ENCODE results near the gene NIPSNAP2.

NIPSNAP2 gene

DNA sequence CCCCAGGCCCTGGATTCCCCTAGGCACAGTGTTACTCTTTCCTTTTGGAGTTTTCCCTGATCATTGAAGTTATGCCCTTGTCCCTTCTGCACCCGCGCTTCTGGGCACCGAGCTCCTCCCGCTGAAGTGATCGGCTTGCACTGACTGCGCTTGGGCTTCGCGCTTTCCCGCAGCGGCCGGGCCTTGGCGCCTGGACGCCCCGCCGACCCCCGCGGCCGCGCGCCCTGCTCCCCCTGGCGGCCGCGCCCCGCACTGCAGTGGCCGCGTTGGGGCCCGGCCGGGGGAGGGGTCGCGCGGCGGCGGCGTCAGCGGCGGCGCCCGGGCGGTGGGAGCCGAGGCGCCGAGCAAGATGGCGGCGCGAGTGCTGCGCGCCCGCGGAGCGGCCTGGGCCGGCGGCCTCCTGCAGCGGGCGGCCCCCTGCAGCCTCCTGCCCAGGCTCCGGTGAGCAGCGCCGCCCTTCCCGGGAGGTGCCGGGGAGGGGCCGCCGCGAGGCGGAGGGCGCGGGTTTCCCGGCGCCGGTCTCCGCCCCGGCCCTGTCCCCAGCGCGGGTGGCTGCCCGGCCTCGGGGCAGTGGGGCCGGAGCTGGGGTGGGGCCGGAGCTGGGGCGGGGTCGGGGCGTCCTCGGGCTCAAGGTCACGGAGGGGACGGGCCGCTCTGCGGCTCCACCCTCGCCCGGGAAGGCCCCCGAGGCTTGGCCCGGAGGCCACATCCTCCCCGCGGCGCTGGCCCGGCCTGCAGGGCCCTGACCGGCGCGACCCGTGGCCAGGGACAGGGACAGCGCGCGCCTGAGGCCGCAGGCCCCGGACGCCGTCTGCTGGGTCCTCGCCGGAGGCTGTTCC is at the start of gene NIPSNAP2:
Gene NIPSNAP2 (plus strand): TSS at position 325 of the 839 bp plus-strand sequence. CDS start 25 bp downstream, at position 350.
- peak within 1 kb of the TSS; percentile 67 for H3K4me3 ChIP-seq (ENCODE audit: low read depth, low read length)

DNA sequence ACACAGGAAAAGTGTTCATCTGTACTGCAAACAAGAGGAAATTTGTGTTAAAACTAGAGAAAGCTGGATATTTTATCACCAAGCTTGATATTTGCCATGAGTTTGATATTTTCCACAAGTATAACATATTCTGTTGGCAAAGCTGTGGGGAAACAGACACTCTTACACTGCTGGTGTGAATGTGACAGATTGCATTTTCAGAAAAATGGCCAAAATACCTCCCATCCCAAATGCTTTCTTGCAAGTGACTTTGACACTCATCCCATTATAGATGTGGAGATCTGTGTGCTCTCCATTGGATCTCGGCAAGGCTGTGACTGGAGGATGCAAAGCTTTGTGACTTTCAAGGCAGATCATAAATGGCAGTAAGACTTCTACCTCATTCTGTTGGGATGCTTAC is 46.6 kb upstream of the NIPSNAP2 start:
- no peak overlapping the region for H3K4me3 ChIP-seq (ENCODE audit: low read depth, low read length)

DNA sequence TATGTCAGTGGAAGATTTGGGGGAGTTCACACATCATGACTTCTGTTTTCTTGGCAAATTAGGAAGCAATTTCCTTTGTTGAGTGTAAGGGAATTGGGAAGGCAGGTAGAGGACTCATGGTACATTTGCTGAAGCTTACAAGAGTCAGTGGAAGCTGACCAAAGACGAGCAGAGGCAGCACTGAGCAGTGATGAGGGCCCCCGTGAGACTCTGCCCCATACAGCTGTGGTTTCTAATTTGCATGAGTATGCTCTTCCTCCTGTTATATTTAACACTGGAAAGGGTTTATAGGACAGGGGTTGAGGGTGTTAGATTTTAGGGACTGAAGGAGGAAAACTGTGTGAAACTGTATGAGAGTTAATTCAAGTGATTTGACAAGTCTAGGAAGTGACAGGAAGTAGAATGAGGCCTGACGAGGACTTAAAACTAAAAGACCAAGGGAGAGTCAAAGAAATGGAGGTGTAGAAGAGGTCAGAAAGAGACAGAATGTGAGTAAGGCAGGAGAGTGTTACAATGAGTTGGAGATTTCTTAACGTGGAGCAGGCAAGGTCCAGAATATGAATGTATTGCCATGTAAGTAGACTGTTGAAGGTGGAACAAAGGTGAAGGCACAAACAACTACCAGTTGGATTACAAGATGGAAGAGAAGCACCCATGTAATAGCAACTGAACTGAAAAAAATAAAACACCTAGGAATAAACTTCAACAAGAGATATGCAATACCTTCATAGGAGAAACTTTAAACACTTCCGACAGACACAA is 36.2 kb upstream of the NIPSNAP2 start:
- H3K4me3 ChIP-seq (ENCODE audit: low read depth, low read length), result no peak overlapping the region

DNA sequence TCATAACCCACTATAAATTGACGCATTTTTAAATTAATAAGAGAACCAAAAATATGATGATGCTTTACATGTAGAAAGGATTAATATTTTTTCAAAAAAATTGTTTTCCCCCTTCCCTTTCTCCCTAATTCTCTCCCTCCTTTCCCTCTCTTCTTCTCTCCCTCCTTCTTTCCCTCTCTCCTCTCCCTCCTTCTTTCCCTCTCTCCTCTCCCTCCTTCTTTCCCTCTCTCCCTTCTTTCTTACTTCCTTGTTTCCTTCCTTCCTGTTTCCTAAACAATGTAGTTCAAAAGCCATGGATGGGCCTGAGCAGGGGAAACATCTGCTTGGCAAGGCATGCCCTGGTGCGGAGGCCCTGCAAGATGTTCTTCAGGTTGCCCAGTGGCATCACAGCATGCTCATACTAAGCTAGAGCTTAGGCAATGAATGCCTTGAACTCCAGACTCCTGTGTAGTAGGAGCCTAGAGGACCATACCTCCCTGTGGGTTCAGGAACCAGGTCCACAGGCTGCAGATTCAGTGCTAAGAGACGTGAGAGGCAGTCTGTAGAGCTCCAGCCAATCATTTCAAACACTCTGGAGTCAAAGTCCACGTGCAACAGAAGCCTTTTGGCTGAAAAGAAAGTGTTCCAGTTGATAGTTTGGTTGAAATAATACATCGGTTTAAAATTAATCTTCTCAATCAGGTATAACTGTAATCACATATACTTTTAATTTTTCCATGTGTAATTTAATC is 32.8 kb upstream of the NIPSNAP2 start:
- no peak overlapping the region for H3K4me3 ChIP-seq (ENCODE audit: low read depth, low read length)

DNA sequence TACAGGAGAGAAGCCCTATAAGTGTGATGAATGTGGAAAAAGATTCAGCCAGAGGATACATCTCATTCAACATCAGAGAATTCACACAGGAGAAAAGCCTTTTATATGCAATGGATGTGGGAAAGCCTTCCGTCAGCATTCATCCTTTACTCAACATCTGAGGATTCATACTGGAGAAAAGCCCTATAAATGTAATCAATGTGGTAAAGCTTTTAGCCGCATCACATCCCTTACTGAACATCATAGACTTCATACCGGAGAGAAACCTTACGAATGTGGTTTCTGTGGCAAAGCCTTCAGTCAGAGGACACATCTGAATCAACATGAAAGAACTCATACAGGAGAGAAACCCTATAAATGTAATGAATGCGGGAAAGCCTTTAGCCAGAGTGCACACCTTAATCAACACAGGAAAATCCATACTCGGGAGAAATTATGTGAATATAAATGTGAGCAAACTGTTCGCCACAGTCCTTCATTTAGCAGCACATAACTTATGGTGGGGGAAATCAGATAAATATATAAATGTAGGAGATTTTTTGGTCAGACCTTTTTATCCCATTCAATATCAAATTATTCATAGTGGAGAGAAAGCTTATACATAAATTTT is 24.8 kb upstream of the NIPSNAP2 start:
- no peak overlapping the region for H3K4me3 ChIP-seq (ENCODE audit: low read depth, low read length)

DNA sequence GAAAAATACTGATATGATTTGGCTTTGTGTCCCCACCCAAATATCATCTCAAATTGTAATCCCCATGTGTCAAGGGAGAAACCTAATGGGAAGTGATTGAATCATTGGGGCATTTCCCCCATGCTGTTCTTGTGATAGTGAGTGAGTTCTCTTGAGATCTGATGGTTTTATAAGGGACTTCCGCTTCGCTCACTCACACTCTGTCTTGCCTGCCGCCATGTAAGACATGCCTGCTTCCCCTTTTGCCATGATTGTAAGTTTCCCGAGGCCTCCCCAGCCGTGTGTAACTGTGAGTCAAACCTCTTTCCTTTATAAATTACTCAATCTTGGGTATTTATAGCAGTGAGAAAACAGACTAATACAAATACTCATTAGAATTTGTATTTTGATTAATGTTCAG is 17.8 kb upstream of the NIPSNAP2 start:
- H3K4me3 ChIP-seq (ENCODE audit: low read depth, low read length), result no peak overlapping the region

DNA sequence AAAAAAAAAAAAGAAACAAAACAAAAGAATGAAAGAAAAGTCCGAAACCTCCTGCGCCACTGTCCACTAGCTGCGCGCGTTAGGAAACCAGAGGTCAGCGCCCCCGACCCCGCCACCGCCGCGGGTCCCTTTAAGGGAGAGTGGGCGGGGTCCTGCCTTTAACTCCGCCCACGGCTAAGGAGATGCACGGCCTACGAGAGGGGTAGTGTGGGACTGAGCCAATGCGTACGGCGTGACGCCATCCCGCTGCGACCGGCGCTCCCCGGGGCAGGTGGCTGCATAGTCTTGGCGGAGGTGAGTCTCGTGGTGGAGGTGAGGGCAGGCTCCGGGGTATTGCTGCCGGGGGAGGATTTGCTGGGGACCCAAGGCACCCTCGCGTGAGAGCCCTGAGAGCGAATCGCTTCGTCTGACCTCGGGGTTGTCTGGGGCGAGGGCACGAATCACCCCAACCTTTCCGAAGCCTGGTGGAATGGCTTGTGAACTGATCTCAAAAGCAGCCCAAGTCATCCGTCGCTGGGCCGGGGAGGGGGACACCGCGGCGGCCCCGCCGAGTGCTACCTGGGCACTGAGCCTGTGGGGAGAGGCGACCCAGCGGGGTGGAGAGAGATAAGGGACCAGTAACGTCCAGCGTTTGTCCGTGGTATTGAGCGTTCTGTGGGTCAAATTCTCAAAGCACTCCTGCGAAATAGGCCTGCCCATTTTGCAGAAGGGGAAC is 12.6 kb upstream of the NIPSNAP2 start, which contains the start of gene MRPS17:
Gene MRPS17 (plus strand): TSS at position 241 of the 715 bp plus-strand sequence. CDS start 1,319 bp downstream, outside the sequence.
- H3K4me3 ChIP-seq (ENCODE audit: low read depth, low read length), result peak within 1 kb of the TSS; percentile 98

DNA sequence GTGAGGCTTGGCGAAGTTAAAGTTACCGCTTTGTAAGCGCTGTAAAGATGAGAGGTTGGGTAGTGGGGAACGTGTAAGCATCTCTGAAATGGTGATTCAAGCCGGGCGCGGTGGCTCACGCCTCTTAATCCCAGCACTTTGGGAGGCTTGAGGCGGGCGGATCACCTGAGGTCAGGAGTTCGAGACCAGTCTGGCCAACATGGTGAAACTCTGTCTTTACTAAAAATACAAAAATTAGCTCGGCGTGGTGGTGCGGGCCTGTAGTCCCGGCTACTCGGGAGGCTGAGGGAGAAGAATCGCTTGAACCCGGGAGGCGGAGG is 12.1 kb upstream of the NIPSNAP2 start:
- peak overlapping the region; percentile 98 for H3K4me3 ChIP-seq (ENCODE audit: low read depth, low read length)

DNA sequence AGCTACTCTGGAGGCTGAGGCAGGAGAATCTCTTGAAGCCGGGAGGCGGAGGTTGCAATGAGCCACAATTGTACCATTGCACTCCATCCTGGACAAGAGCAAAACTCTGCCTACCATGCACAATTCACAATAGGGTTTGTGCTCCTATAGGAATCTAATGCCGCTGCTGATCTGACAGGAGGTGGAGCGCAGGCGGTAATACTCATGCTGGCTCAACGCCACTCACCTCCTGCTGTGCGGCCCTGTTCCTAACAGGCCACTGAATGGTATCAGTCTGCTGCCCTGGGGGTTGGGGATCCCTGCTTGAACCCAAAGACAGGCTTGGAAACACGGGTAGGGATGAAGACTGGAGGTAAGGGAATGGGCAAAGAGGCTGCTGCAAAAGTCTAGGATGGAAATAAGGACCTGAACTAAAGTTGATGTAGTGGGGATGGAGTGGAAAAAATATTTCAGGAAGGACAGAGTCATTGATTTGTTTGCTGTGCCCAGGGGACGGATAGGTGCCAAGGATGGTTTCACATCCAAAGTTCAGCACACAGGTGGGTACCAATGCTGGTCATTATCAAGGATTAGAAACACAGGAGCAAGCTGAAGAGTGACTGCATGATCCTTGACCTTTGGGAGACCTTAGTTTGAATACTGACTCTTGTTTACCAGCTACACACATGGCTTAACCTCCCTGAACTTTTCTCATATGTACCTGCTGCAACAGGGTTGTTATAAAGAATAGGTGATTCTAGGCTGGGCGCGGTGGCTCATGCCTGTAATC is 10.5 kb upstream of the NIPSNAP2 start:
- no peak overlapping the region for H3K4me3 ChIP-seq (ENCODE audit: low read depth, low read length)

DNA sequence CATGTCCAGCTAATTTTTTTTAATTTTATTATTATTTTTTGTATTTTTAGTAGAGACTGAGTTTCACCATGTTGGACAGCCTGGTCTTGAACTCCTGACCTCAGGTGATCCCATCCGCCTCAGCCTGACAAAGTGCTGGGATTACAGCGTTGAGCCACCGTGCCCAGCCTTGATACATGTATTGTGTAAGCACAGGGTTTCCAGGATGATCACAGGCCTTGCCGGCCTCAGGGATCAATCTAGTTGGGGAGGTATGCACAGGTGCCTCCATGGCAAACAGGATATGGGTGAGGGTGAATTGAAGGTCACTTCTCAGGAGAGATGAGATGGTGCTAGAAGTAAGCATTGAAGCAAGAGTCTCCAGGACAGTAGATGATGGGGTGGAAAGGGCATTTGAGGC is 7.2 kb upstream of the NIPSNAP2 start:
- no peak overlapping the region for H3K4me3 ChIP-seq (ENCODE audit: low read depth, low read length)

DNA sequence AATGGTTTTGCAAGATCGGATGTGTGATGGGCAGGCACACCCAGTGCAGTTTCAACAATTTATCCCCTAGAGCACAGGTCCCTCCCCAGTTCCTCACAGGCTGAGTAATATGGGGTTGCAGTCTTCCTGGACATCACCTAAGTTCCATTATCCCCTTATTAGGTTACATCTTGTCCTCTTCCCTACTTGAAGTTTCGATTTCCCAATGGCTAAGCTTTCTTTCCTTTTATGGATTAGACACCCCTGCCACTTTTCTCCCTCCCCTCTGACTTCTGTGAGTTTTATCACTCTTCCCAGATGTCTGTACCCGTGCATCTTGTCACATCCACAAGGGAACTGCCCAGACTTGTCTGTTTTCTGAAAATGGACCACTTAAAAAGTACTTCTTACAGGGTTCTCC is 2.4 kb upstream of the NIPSNAP2 start:
- no peak overlapping the region for H3K4me3 ChIP-seq (ENCODE audit: low read depth, low read length)

DNA sequence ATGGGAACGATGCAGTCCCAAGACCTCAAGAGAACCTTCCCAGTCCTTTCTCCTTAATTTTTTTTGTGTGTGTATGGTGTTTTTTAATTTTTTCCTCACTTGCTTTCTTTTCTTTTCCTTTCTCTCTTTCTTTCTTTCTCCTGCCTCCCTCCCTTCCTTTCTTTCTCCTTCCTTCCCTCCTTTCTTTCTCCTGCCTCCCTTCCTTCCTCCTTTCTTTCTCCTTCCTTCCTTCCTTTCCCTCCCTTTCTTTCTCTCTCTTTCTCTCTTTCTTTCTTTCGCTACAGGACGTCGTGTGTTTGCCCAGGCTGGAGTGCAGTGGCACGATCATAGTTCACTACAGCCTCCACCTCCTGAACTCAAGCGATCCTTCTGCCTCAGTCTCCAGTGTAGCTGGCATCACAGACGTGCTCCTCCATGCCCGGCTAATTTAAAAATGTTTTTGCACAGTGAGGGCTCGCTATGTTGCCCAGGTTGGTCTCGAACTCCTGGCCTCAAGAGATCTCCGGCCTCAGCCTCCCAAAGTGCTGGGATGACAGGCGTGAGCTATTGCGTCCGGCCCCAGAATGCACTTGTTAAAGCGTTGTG is 709 bp upstream of the NIPSNAP2 start:
- no peak overlapping the region for H3K4me3 ChIP-seq (ENCODE audit: low read depth, low read length)

DNA sequence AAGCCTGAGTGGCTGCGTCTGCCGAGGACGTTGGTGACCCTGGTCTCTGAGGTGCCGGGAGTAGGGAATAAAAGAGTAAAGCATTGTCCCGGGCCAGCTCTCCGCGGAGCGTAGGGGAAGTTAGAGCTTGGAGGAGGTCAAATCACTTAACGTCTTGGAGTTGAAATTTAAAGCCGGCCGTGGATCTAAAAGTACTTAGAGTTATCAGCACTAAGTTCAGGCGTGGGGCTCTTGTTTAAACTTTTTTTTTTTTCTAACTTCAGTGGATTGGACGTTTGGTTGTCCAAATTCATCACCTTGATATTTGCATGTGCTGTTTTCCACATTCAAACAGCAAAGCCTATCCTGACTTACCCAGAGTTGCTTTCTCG is 700 bp downstream of the NIPSNAP2 start:
- peak overlapping the region; percentile 67 for H3K4me3 ChIP-seq (ENCODE audit: low read depth, low read length)

DNA sequence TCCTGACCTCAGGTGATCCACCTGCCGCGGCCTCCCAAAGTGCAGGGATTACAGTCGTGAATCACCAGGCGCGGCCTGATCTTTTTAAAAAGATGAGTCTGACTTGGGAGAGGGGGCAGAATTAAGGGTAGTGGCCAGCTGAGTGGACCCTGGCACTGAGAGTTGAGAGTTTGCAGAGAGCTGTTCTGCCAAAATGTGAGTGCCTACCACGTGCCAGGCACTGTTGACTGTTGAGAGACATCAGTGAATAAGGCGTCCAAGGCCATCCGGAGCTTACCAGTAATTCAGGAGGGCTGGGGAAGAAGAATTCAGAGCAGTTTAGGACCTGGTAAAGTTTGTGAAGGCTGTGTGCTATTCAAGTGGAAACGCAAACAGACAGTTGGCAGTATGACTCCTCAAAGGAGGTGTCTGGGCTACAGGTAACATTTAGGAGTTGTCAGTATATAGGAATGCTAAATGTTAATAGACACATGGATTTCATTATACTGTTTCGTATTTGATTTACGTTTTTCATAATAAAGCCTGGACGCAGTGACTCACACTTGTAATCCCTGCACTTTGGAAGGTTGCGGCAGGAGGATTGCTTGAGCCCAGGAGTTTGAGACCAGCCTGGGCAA is 1.5 kb downstream of the NIPSNAP2 start:
- H3K4me3 ChIP-seq (ENCODE audit: low read depth, low read length), result no peak overlapping the region

DNA sequence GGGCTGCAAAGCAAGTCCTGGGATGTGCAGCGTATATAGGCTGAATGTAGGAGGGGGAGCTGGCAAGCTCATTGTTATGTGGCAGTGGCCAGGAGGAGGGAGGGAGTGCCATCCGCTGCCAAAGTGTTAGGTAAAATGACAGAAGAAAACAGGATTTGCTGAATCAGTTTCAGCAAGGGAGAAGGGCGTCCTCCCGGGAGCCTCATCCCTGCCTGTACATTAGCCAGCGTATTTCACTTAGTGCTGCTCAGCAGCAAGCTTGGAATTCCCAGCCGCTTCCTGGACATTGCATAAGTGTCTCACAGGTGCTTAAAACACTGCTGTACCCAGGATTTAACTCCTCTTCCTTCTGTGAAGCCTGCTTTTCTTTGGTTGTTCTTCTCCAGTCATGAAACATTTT is 2.5 kb downstream of the NIPSNAP2 start:
- H3K4me3 ChIP-seq (ENCODE audit: low read depth, low read length), result no peak overlapping the region

DNA sequence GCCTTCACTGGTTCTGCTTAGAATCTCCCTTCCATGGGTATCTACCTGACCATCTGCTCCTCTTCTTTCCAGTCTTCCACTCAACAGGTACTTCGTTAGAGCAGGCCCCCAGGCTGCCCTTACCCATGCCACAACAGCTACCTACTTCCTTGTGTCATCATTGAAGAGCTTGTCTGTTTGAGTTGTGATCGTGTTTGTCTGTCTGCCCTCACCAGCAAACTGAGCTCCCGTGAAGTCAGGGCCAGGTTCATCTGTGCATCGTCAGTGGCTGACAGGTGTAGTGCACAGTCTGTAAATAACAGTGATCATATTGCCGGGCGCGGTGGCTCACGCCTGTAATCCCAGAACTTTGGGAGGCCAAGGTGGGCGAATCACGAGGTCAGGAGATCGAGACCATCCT is 5.0 kb downstream of the NIPSNAP2 start:
- H3K4me3 ChIP-seq (ENCODE audit: low read depth, low read length), result no peak overlapping the region

DNA sequence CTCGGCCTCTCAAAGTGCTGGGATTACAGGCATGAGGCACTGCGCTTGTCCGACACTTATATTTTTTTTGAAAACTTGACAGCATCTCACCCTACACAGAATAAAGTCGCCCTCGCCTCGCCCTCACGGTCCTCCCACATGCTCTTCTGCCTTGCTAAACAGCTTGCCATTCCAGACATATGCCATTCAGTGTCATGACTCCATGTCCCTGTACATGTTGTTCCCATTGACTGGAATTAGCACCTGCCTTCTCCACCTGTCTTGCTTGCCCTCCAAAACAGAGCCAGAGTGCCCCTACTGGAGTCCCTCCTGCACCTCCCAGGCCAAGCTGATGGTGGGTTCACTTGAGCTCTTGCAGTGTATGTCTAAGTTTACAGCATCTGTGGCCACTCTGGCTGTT is 6.2 kb downstream of the NIPSNAP2 start:
- H3K4me3 ChIP-seq (ENCODE audit: low read depth, low read length), result no peak overlapping the region

DNA sequence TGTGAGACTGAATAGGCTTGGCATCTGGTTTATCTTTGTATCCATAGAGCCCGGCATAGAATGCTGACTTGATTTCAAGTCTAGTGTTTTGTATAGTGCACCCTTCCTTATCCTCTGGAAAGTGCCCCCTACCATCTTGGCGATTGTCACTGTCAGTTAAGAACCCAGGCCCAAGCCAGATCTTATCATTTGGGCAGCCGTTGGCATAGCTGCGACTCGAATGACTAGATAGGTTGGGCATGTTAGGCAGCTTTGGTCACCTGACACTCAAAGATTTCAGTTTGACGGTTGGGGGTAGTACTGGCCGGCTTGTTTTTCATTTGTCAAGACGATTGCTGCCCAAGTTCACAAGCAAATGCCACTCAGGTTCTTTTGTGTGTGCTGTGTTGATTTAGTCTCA is 6.6 kb downstream of the NIPSNAP2 start:
- no peak overlapping the region for H3K4me3 ChIP-seq (ENCODE audit: low read depth, low read length)

DNA sequence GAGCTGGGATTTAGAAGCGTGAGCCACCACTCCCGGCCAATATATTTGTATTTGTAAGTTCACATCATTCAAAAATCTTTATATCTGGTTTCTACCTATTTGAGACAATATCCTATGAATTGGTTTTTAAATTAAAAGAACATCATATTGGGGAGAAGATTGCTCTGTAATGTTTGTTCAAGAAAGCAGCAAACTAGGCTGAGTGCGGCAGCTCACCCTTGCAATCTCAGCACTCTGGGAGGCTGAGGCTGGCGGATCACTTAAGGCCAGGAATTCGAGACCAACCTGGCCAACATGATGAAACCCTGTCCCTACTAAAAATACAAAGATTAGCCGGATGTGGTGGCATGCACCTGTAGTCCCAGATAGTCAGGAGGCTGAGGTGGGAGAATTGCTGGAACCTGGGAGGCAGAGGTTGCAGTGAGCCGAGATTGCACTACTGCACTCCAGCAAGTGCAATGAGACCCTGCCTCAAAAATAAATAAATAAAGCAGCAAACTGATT is 9.4 kb downstream of the NIPSNAP2 start:
- no peak overlapping the region for H3K4me3 ChIP-seq (ENCODE audit: low read depth, low read length)

Measured in iPS-11a (cell line).